ENCODE data around the gene SLC22A23.
A peak's percentile ranks its signal among the peaks of the same experiment; 100 is the strongest.

The SLC22A23 gene

DNA sequence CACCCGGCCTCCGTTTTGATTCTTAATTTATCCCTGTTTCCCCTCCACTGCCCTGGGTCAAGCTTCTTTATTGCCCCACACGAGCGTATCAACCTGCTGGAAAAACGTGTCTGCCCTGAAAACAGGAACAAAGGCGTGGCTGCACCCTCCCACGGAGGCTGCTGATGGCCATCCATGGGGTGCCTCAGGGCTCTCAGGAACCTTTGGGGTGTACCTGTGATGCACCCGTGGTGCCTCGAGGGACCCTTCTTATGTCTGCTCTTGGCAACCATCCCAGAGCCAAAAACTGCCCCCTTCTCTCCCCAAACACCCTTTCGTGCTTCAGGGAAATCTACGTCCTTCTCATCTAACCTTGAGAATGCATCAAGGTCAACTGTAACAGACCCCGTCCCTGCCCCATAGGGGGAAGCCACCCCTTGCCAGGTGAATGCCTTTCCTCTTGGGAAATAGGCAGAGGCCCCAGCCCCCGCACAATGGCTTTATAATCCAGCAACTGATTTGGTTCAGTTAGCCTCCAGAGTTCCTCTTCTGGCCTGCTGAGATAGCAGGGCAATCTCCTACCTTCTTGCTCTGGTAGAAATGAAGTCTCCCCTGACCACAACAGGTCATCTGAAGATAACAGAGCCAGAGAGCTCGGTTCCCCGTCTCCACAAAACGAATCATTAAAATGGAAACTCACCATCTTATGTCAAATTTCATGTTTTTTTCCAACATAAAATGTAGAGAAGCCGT is 168.7 kb downstream of the SLC22A23 start:
- FAIRE-seq = no peak
- DNase-seq (ENCODE audit: low spot score) = no peak

GRCh38 chr6:3287308-3287707 is 169.5 kb downstream of the SLC22A23 start:
- DNase-seq (ENCODE audit: low spot score) (no peak), FAIRE-seq (no peak)

- no peak for FAIRE-seq
Measured at GRCh38 chr6:3286641-3287171, 170.1 kb downstream of the SLC22A23 start.

GRCh38 chr6:3285732-3286131 is 171.1 kb downstream of the SLC22A23 start:
- FAIRE-seq (no peak), DNase-seq (ENCODE audit: low spot score) (no peak)

More at GRCh38 chr6:3286641-3287171, 170.1 kb downstream of the SLC22A23 start:
- DNase-seq (ENCODE audit: low spot score) = no peak

DNA sequence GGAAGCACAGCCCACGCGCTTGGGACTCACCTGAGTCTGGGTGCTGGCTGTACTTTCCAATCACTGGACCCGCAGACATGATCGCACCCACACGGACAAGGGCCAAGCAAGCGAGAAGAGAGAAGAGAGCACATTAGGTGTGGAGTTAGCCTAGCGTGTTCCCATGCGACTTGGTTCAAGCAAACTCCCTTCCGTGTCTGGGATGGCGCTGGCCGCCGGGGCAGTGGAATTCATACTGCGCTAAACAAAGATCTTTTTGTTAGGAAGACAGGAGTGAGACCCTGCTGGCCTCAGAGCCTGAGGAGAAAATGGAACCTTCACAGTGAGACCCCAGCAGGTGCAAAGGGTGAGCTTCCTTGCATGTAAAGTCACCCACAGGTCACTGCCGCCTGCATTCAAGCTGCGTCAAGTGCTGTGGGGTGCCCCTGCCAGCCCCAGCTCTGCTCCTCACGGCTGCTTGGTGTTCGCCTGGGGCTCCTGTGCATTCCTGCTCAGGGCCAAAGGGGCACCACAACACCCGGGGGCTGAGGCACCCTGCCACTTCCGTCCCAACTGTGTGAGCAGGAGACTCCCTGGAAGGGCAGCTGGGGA is 171.7 kb downstream of the SLC22A23 start:
- DNase-seq (ENCODE audit: low spot score) (no peak), FAIRE-seq (no peak)

GRCh38 chr6:3284436-3284876 is 172.4 kb downstream of the SLC22A23 start:
- no peak for FAIRE-seq

DNA sequence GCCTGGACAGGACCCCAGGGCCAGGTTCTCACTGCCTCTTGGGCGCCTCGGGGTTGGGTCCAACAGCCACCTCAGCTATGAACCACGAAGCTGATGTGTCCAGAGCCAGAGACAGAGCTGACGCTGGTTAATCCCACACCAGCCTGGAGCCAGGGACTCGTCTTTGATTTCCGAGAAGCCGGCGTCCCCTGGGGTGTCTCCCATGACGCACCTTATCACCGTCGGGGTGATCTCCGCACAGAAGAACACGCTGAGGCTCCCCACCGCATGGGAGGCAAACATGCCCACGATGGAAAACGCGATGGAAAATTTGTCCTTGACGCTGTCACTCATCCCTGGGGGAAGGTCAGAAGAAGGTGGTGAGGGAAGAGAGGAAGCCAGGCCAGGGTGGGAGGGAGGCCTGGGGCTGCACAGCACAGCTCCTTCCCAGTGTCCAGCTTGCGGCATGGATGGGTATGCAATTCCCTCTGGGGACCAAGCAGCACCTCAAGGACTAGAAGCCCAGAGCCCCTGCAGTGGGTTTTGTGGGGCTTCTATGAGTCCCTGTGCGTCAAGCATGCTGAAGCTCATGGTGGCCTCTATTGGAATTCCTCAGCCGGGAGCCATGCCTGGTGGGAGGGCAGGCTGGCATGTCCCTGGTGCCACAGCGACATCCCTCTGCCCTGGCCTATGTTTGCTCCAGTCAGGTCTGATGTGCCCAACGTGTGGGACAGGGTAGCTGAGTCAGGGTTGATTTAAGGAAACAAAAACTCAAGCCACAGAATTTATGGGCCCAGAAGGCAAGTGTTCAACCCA is 173.0 kb downstream of the SLC22A23 start:
- FAIRE-seq = no peak

More at GRCh38 chr6:3284436-3284876, 172.4 kb downstream of the SLC22A23 start:
- DNase-seq (ENCODE audit: low spot score) = no peak

GRCh38 chr6:3283241-3283640 is 173.6 kb downstream of the SLC22A23 start:
- FAIRE-seq (no peak), DNase-seq (ENCODE audit: low spot score) (no peak)

More for the DNA sequence above, 173.0 kb downstream of the SLC22A23 start:
- DNase-seq (ENCODE audit: low spot score) = no peak

GRCh38 chr6:3282476-3283236 is 174.2 kb downstream of the SLC22A23 start:
- DNase-seq (ENCODE audit: low spot score) (no peak), FAIRE-seq (no peak)

DNA sequence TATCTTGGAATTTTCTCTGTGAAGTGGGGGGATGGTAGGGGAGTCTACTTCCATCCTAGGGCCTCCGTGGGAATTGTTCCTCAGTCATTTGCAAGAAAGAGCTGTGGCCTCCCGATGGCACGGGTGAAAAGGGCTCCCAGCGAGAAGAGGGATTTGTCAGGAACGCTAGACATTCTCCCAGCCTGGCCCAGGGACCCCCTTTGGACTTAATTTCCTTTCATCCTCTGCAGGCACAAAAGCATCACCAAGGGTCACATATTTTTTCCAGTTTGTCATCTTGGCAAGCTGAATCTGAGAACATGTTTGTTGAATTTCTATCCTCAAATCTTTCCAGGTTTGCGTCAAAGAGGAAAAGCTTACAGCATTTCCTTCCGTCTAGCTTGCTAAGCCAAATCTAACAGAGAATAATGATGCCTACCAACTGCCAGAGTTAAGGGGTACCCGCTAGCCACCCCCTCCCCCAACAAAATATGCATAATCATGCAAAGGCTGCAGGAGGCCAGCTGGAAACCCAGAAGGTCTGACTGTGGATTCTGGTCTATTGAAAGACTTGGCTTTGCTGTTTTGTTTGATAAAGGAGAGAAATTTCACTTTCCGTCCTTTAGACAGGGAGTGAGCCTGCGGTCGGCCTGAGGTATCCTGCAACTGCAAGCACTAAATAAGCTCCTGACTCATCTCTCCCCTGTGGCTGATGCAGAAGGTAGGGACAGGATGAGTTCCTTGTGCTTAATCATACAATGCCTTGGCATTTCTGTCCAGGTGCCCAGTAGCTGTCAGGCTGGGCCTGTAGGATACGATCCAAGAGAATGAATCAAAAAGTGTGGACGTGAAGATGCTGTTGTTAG is 175.0 kb downstream of the SLC22A23 start:
- no peak for FAIRE-seq
- peak; percentile 48 for DNase-seq (ENCODE audit: low spot score)

- FAIRE-seq (no peak), DNase-seq (ENCODE audit: low spot score) (no peak)
Measured at GRCh38 chr6:3280866-3281465, 175.9 kb downstream of the SLC22A23 start.

GRCh38 chr6:3280091-3280490 is 176.8 kb downstream of the SLC22A23 start:
- FAIRE-seq = no peak

DNA sequence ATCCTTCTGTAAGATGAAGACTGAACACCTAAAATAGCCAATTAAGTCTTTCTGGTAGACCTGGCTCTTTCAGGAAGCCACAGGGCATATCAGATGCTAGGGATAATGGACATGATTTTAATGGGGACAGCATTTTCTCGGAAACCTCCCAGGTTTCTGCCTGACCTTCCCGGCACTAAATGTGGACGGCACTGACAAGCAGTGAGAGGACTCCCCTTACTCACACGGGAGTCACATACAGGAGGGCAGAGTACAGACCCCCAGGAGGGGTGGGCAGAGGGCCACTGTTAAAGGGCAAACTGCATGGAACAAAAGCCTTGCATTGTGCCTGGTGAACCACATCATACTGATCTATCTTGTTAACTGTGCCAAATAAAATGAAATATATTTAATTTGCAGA is 178.2 kb downstream of the SLC22A23 start:
- FAIRE-seq (no peak), DNase-seq (ENCODE audit: low spot score) (no peak)

More at GRCh38 chr6:3280091-3280490, 176.8 kb downstream of the SLC22A23 start:
- DNase-seq (ENCODE audit: low spot score) = no peak

DNA sequence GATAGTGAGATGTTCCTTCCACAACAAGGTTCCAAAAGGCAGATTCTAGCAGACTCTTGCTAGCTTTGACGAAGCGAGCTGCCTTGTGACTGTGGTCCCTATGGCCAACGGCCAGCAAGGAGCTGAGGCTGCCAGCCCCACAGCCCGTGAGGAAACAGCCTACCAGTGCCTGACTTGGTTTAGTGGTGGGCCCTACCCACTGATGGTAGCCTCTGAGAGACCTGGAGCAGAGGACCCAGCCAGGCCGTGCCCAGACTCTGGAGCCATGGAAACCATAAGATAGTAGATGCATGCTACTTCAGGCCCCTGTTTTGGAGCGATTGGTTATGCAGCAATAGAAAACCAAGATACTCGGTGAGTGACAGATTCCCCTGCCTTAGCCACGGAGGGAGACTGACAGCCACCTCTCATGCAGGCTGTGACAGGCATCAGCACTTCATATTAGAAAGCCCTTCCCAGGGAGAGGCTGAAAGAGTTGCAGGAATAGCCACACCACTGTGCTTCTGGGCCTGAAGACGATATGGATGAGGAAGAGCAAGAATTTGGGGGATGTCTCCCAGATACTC is 178.9 kb downstream of the SLC22A23 start:
- no peak for FAIRE-seq
- DNase-seq (ENCODE audit: low spot score) = no peak

- FAIRE-seq (no peak), DNase-seq (ENCODE audit: low spot score) (no peak)
Measured at GRCh38 chr6:3277251-3277650, 179.6 kb downstream of the SLC22A23 start.

DNA sequence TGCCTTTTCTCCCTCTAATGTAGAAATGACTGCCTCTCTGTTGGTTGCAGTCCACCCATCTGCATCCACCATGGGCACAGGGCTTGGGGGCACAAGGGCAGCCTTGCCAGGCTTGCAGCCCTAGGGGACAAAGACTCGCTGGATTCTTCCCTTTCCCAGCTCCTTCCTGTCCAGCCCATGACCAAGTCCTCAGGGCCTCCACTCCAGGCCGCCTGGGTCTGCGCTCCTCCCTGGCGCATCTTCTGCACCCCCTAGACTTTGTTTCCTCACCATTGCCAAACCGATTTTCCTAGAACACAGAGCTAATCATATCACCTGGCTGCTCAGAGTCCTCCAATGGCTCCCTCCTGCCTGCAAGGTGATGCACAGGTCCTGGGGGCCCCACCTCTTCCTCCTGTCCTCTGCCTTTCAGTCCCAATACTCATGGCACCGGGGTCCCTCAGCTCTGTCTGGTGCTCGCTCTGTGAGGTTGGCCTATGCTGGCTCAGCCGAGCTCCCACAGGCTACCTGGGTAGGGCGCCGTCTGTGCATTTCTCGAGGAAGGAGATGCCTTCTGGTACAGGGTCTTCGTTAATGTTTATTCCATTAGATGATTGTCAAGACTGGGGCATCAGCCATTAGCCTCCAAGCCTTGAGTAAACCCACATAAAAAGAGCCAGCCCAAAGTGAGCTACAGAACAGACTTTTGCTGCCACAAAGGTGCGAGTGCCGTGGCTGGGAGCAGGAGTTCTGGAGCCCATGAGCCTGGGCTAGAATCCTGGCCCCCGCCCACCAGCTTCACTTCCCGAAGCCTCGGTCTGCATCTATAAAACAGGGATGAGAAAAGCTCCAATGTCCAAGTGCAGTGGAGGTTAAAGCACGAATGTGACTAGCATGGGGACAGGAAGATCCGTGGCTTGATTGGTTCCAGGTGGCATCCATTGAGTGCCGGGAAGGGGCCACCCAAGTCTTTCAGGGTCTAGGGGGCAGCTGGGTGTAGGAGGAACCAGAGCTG is 180.4 kb downstream of the SLC22A23 start:
- FAIRE-seq (no peak), DNase-seq (ENCODE audit: low spot score) (no peak)

DNA sequence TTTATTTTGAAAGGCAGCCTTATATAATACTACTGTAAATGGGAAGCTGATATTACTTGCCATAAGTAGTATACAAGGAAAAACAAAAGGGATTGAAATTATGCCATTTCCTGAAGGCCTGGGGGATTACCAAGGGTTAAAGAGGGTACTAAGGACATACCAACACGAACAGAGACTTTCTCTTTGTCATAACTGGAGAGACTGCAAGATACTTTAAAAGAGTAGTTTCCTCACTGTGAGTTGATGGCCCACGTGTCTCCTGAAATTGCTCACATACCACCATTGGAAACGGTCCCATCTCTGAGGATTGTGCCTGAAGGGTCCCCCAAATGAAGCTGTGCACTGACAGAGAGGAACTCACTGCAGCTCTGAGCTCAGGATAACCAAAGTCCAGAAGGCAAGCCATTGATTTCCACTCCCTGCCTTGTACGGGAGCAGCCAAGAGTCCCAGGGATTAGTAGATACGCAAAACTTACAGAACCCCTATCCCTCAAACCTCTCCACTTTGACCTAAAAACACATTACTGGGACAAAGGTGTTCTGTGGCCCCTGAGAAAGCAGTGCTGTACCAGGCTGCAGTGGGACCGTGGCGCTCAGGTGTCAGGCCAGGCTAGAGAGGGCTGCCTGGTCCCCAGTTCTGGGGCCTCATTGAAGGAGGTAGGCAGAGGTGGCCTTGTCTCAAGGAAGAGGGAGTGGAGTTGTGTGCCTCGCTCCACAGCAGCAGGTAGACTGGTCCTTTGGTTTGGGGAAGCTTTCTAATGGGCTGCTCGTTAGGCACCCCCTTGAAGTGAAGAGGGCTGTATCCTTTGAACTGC is 182.9 kb downstream of the SLC22A23 start:
- FAIRE-seq = no peak

More for the DNA sequence above, 182.9 kb downstream of the SLC22A23 start:
- DNase-seq (ENCODE audit: low spot score) = no peak

All from RCC 7860 (cell line).